SH-SY5Y (cell line): ENCODE measurements around the gene TNFAIP8L2.

Source experiments
- GATA2 ChIP-seq: IDR thresholded peaks from 2 replicates; pipeline ENCODE4 v1.6.1; 2011; ENCODE audit warnings: mild to moderate bottlenecking, low read depth, low read length
- GATA3 ChIP-seq: IDR thresholded peaks from 2 replicates; pipeline ENCODE4 v1.6.1; 2011; ENCODE audit warnings: low read depth, mild to moderate bottlenecking, low read length, moderate library complexity

DNA sequence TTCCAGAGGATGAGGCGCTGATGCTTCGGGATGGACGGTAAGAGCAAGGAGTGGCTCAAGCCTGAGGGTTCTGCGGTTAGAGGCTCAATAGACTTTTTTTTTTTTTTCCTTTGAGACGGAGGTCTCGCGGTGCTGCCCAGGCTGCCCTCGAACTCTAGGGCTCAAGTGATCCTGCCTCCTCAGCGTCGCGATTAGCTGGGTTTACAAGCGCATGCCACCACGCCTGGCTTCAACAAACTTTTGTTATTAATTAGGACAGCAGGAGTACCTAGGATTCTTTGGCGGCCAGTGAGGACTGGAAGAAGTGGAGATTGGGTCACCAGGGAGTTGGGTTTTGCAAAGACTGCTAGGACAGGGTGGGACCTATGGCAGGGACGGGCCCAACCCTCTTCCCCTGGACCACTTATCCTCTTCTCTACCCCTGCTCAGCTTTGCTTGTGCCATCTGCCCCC is 10.1 kb downstream of the TNFAIP8L2 start:
- TF ChIP-seq GATA2 (no peak), GATA3 (no peak)
